GM18511 (cell line): ENCODE measurements around the gene EVI5.
"Not testable (repeated sequence)": the region's sequence is repeated elsewhere in the genome, so short reads cannot be mapped to it uniquely, and the experiment has no call there.

Experiments used
- ATAC-seq: cut with Tn5 transposase; IDR thresholded peaks from one replicate; pipeline ENCODE4 v1.9.1; 2021; ENCODE audit warnings: mild to moderate bottlenecking, moderate library complexity; ENCODE audit not compliant: unreplicated experiment

The EVI5 gene

DNA sequence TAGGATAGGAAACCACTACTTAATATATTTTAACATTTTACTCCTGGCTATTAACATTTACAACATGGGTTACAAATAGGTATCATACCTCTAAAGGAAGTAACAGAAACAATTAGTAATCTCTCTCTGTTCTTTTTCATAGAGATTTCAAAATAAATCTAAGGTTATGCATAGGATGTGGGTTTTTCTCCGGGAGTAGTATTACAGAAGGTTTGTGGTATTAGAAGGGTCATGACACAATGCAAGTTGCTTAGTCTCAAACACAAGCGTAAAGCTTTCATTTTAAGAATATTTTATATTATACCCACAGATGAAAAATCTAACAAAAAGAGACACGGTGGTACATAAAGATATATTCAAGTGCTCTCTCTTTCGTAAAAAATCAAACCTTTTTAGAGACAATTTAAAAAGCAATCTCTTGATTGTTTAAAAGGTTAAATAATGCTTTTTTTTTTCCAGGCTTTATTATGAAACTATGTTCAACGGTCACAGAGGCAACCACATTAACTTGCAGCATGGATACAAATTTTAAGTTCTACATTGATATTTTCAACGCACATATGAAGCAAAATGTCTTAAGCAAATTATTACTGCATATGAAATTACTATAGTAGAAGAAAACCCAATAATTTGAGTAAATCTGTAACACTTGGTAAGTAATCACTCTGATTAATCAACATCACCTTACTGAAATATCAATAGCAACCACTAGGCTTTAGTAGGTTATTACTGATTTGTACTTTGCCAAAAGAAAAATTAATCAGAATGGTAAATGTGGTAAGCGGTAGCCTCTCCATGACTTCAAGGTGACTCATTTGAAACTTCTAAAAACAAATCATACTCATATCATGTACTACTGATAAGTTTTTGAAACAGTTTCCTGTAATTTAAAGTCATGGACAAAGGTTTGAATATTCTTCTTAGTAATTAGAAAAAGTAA lies 200.8 kb downstream of the EVI5 start:
- peak; percentile 86 for ATAC-seq

DNA sequence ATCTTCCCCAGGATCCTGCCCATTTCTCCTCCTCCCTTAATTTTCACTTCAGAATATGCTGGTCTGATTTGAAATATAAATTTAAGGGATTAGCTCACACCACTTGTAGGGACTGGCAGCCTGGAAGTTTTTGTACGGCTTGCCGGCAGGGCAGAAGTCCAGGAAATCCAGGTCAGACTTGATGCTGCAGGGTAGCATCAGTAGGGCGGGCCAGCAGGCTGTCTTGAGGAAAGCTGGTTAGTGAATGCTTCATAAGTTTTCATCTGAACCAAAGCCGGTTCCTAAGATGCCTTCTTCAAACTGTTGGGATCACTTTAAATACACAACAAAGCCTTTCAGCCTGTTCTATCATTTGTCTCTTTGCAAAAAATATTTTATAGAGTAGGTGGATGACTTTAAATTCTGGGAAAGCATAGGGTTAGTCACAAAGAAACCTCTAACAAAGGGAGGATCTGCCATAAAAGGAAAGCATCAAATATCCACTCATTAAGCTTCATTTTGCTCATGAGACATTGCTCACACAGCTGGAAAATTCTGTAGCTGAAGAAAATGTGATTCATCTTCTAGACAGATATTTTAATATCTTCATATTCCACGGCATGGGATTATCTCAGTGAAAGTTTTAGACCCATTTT lies 207.5 kb downstream of the EVI5 start:
- no peak for ATAC-seq

DNA sequence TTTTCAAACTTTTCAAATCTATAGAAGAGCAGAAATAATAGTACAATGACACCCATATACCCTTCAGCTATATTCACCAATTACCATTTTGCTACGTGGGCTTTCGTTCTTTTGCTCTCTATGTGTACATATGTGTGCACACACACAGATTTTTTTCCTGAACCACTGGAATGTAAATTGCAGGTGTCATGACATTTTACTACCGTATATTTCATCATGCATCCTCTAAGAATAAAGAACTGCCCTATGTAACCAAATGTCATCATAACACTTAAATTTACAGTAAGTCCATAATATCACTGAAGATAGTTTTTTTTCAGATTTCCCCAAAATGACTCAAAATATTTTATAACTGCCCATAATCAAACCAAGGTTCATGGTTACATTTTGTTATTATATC lies 209.8 kb downstream of the EVI5 start:
- no peak for ATAC-seq

DNA sequence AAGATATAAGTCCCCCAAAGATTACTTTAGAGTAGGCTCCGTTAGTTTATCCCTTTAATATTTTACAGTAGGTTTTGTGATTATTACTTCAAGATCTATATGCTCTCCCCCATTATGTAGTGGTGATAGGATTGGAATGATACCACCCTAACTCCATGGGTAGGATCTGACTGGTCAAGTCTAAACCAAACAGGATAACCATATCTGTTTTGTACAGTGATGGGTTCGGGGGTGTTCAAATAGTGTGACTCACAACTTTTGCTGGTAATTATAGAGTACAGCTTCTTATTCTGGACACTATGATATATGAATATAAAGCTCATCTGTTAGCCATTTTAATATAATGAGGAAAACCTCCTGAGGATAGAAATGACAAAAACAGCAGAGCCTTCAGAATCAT lies 212.4 kb downstream of the EVI5 start:
- ATAC-seq, result no peak

DNA sequence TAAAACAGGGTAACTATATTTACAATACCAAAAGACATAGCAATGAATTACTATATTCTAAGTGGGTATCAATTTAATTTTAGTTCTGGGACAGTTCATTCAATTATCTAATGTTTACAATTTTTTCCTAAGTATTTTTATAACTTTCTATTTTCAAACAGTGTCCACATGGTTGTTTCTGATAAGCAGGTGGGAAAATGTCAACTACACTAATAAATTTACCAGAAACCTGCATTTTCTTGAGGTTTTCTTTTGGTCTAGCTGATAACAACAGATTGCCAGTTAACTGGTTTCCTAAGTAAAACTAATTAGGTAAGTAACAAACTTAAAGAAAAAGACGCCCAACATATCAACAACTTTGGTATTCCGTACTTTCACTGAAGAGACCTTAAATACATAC lies 213.3 kb downstream of the EVI5 start:
- ATAC-seq, result no peak

DNA sequence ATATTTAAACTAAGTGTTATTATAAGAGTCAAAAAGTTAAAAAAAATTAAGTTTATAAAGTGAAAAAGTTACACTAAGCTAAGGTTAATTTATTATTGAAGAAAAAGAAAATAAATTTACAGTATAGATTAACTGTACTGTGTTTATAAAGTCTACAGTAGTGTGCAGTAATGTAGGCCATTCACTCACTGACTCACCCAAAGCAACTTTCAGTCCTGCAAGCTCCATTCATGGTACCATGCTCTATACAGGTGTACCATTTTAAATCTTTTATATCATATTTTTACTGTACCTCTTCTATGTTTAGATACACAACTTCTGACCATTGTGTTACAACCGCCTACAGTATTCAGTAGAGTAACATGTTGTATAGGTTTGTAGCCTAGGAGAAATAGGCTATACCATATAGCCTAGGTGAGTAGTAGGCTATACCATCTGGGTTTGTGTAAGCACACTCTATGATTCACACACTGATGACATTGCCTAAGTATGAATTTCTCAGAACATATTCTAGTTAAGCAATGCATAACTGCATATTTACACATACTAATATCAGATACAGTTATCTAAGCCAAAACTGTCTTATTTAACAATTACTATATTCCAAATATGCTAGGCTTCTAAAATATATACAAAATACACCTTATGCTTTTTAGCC lies 217.6 kb downstream of the EVI5 start:
- no peak for ATAC-seq

DNA sequence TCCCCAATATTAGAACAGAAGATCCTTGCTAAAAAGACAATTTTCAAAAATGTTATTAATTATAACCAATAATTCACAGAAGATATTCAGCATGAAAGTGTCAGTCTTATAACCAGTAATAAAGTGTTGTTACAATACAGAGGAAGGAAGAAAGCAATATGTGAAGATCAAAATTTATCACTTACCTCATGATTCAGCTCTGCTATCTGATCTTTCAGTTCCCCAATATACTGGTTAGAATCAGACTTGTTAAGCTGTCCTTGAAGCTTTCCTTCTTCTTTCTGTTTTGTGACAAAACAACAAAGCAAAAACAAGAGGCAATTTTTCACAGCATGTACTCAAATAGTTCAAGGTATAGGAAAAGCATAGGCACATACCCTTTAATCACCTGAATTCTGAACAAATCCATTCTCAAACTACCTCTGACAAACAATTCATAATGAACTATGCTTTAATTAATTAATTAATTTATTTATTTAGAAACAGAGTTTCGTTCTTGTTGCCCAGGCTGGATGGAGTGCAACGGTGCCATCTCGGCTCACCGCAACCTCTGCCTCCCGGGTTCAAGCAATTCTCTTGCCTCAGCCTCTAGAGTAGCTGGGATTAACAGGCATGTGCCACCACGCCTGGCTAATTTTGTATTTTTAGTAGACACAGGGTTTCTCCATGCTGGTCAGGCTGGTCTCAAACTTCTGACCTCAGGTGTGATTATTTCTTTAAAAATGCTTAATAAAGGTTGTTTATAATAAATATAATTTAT lies 221.3 kb downstream of the EVI5 start:
- peak; percentile 99 for ATAC-seq

DNA sequence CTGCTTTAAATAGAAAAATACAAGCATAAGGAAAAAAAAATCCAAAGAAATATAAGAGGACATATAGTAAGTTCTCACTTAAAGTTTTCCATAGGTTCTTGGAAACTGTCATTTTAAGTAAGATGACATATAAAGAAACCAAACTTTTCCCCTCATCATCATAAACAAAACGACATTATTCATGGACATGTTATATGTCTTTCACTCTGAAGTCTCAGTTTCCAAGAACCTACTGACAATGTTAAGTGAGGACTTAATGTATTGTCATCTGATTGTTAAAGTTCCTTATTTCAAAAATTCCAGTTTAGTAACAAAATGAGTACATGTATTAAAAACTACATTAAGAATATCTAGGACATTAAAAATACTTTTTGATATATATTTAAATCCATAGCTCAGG lies 228.6 kb downstream of the EVI5 start:
- ATAC-seq, result no peak

DNA sequence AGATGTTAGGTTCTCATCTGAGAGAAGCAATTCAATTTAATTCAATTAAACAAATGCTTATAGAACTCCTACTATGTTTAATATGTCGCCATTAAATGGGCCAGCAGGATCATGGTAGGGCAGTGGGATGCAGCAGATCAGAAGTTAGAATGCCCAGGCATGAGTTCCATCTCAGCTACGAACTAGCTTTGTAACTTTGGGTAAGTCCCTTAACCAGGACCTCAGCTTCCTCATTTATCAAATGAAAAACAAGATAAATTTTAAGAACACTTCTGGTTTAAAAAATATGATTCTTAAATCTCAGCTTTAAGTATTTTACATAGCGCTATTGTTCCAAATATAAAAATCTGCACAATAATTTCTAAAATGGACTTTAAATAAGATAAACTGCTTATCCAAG lies 230.7 kb downstream of the EVI5 start:
- ATAC-seq, result no peak

DNA sequence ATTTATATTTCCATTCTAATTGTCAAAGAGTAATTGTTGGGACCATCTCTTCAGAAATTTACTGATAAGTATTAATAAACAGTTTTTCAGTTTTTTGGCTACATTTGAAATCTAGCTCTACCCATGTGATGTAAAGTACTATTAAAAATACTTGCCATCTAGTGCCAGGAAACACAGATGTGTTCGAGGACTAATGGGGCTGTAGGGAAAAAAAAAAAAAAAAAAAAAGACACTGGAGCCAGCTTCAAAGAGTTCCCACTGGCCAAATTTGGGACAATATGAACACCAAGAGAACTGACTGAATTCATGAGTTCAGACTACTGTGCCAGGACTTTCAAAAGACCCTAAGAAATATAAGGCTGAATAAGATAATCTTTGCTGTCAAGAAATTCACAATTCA lies 233.0 kb downstream of the EVI5 start:
- no peak for ATAC-seq

DNA sequence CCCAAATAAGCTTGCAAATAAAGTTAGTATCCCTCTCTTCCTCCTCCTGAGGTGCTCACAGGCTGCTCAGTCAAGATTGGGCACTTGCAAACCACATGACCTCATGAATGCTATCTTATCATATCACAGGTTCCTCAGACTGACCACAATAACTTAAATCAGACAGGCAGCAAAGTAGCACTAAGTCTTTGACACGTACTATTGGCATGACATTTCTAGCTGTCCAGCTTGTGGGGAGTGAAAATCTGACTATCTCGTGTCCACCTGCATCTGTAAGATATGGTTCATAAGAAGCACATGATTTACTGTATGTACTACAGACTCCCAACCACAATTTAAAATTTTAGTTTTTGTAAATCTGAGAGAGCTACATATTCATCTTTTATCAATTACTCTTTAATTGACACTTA lies 240.1 kb downstream of the EVI5 start:
- ATAC-seq, result no peak

DNA sequence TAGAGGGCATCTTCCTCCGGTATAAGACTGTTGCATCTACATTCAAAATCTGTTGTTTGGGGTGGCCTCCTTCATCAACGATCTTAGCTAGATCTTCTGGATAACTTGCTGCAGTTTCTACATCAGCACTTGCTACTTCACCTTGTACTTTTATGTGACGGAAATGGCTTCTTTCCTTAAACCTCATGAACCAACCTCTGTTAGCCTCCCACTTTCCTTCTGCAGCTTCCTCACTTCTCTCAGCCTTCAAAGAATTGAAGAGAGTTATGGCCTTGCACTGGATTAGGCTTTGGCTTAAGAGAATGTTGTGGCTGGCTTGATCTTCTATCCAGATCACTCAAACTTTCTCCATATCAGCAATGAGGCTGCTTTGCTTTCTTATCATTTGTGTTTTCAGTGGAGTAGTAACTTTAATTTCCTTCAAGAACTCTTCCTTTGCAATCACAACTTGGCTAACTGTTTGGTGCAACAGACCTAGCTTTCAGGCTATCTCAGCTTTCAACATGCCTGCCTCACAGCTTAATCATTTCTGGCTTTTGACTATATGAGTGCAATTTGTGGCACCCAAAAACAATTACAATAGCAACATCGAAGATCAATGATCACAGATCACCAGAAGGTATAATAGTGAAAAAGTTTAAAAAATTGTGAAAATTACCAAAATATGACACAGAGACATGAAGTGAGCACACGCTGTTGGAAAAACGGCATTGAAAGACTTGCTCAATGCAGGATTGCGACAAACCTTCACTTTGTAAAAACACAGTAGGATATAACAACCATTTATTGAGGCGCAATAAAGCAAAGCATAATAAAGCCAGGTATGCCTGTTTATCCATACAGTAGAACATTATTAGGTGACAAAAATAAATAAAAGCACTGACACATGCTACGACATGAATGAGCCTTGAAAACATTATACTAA lies 241.5 kb downstream of the EVI5 start:
- no peak for ATAC-seq

DNA sequence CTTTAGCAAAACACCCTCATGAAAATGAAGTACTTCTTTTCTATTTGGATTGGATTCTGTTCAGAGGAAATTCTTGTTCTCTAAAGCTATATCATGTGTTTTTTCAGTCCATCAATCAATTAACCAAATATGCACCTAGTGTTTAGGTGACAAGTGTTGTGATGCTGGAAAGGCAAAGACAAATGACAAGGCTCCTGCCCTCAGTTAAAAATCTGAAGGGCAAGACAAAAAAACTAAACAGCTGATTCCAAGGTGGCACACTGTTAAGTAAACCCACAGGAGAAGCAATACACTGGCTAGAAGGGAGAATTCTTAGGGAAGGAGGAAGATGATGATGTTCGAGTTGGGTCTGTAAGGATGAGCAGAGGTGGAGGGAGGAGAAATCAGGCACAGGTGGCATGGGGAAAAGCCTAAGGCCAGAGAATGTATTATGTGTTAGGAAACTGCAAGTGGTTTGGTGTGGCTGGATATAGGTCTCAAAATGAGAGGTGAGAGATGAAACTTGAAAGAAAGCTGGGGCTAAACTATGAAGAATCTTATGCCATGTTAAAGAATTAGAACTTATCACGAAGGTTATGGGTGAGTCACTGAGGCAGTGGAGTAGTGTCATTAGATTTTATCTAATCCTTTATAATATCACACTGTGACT lies 246.4 kb downstream of the EVI5 start:
- peak; percentile 61 for ATAC-seq

DNA sequence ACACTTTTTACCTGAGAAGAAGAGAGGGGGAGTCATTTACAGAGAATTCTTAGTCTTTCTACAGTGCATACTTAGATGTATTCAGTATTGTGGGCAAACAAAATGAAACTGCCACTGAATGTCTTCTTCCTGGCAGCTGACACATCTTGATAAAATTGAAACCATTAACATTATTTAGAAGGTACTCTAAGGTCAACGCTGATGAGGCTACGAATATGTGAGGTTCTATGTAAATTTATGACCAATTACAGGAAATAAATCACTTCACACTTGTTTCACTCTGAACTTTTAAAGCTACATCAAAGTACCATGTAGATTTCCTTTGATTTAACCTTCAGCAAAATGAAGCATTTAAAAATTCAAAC lies 246.9 kb downstream of the EVI5 start:
- peak; percentile 72 for ATAC-seq

DNA sequence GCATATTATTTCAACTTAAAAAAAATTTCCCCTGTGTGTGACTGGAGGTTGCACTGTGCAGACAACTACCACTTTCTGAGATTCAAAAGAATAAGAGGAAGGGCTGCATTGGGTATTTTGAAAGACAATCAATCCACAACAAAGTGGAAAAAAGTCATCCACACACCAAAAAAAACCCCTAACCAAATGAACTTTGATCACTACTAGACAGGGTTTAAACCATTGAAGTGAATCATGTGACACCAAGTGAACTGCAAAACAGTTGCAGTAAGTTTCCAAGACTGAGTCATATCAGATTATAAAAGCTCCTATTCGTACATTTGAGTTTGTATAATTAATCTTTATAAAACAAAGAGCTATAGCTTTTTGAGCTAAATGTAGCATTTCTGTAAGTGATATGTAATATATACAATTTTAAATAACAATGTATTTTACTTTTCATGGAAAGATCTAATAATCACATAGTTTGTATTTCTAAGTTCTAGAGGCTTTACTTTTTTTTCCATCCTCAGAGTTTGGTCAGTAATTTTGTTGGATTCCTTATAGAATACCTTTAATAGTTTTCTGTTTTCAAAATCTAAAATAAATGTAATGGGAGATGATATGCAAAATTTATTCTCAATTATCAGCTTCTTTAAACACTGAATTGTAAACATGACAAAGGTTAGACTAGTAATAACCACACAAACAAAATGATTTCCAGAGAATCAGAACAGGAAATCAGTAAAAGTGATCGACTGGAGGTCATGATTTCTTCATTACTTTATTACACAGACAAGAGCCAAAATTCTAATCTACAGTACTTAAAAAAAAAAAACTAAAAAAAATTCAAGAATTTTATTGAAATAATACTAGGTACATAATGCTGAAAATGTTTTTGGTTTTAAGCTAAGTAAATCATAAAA lies 247.7 kb downstream of the EVI5 start:
- peak; percentile 64 for ATAC-seq

DNA sequence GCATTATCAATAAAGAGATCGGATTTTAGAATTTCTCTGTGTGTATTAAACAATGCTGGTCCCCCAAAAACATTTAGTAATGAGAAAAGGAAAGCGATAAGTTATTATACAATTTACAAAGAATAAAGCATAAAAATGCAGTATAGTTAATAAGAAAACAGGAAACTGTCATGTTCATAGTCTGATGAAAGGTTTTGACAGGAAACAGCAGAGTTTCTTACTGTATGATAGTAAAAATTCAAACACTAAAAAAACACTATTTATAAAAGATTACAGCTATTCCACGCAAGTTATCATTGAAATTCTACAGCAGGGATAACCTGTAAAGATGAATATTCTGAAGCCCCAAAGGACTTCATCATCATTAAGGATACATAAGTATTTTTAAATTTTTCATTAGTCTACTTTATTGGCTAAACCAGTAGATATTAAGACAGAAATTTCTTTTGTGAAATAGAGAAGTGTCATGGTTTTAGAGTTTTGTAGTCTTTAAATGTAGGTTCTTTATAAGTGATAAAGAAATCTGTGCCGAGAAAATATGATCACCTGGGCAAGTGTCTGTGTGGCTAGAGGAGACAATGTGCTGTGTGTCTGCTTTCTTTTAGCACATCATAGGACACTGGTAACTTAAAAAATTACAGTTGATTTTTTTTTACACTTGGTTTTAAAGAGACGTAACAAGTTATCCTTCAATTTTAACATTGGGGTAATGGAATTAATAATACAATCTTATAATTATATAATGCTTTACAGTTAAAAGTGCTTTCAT lies 248.5 kb downstream of the EVI5 start:
- ATAC-seq, result peak; percentile 20

DNA sequence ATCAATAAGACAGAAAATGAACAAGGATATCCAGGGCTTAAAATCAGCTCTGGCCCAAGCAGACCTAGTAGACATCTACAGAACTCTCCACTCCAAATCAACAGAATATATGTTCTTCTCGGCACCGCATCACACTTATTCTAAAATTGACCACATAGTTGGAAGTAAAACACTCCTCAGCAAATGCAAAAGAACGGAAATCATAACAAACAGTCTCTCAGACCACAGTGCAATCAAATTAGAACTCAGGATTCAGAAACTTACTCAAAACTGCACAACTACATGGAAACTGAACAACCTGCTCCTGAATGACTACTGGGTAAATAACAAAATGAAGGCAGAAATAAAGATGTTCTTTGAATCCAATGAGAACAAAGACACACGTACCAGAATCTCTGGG lies 252.5 kb downstream of the EVI5 start:
- ATAC-seq, result not testable (repeated sequence)

DNA sequence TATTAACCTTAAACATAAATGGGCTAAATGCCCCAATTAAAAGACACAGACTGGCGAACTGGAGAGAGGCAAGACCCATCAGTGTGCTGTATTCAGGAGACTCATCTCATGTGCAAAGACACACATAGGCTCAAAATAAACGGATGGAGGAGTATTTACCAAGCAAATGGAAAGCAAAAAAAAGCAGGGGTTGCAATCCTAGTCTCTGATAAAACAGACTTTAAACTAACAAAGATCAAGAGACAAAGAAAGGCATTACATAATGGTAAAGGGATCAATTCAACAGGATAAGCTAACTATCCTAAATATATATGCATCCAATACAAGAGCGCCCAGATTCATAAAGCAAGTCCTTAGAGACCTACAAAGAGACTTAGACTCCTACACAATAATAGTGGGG lies 253.0 kb downstream of the EVI5 start:
- ATAC-seq, result not testable (repeated sequence)
